Endothelial cell of umbilical vein (primary cell): ENCODE measurements around the gene MYO15A. TPM values are rescaled to one million over a fixed set of nuclear protein-coding genes. Genes with fewer than 3 reads are reported as not detected.

Source experiments
- BruUV-seq: library from RNA; stranded (reverse); fragments of 400-500 nt; replicated peaks from 2 replicates; lab custom pipeline; 2021; lab: Mats Ljungman, UMichigan
- CTCF ChIA-PET: fragments of 300-600, 350-600 bp; sonication (Branson Sonifier 250); formaldehyde crosslinking; loops from one replicate; lab custom pipeline; 2021; ENCODE audit warnings: antibody characterized with exemption, inconsistent platforms; lab: Charles Lee
- POLR2A ChIA-PET: fragments of 300-600, 350-600 bp; sonication (Branson Sonifier 250); formaldehyde crosslinking; loops from one replicate; lab custom pipeline; 2021; ENCODE audit warnings: antibody characterized with exemption, inconsistent platforms; lab: Charles Lee
- DNase-seq: peaks from one replicate; pipeline ENCODE4 v3.0.0-alpha.2; 2011; ENCODE audit warnings: low read depth, low spot score
- FAIRE-seq: peaks from 2 replicates; lab custom pipeline; 2011; peaks lifted over from hg19 to GRCh38; lab: Jason Lieb, UNC
- H2AFZ ChIP-seq: 2 replicates; pipeline ENCODE4 v1.6.0; 2012; ENCODE audit warnings: low read depth, low read length, control low read depth, inconsistent platforms
- H3K27ac ChIP-seq: 2 replicates; pipeline ENCODE4 v1.5.1; 2011; ENCODE audit warnings: low read depth, mild to moderate bottlenecking, control low read depth, low read length, moderate library complexity; ENCODE audit not compliant: insufficient read depth
- H3K27me3 ChIP-seq, 2 experiments: 2 replicates each; pipeline versions ENCODE4 v1.6.0 to v1.6.1; 2011; ENCODE audit warnings: low read length in 2 of 2, mixed read lengths in 1 of 2; ENCODE audit not compliant: control insufficient read depth in 2 of 2, insufficient read depth in 2 of 2
- H3K36me3 ChIP-seq, 2 experiments: 2 replicates in 1 of 2; 3 replicates in 1 of 2; pipeline ENCODE4 v1.5.1; 2011; ENCODE audit warnings: low read length in 2 of 2, mild to moderate bottlenecking in 1 of 2, moderate library complexity in 1 of 2; ENCODE audit not compliant: control insufficient read depth in 2 of 2, insufficient read depth in 2 of 2; ENCODE audit errors: extremely low read depth in 1 of 2
- H3K4me1 ChIP-seq: 3 replicates; pipeline ENCODE4 v1.5.1; 2011; ENCODE audit warnings: mild to moderate bottlenecking, low read length; ENCODE audit not compliant: control insufficient read depth, insufficient read depth; ENCODE audit errors: extremely low read depth
- H3K4me2 ChIP-seq: 2 replicates; pipeline ENCODE4 v1.6.1; 2011; ENCODE audit warnings: low read length, control low read depth, mixed read lengths; ENCODE audit not compliant: insufficient read depth
- H3K4me3 ChIP-seq, 3 experiments: fragments of 200-600 bp in 1 of 3; sonication (generic), shearing (Covaris generic) in 1 of 3; replicated peaks in 1 of 3; 2 replicates each; pipeline ENCODE4 v1.5.1; 2011 to 2016; ENCODE audit warnings: control low read depth in 3 of 3, low read length in 3 of 3, mild to moderate bottlenecking in 2 of 3, inconsistent platforms in 1 of 3, low read depth in 1 of 3, moderate library complexity in 1 of 3; ENCODE audit not compliant: insufficient read depth in 1 of 3
- H3K79me2 ChIP-seq: 2 replicates; pipeline ENCODE4 v1.6.0; 2012; ENCODE audit warnings: low read length, inconsistent platforms; ENCODE audit not compliant: control insufficient read depth, insufficient read depth
- H3K9ac ChIP-seq: replicated peaks from 2 replicates; pipeline ENCODE3; 2011; ENCODE audit warnings: low read length, control low read depth; ENCODE audit not compliant: insufficient read depth; ENCODE audit errors: extremely low read depth
- H3K9me1 ChIP-seq: replicated peaks from 3 replicates; pipeline ENCODE4 v1.6.0; 2011; ENCODE audit warnings: mild to moderate bottlenecking, low read length; ENCODE audit not compliant: control insufficient read depth, insufficient read depth; ENCODE audit errors: extremely low read depth
- H3K9me3 ChIP-seq: replicated peaks from 2 replicates; pipeline ENCODE4 v1.5.1; 2012; ENCODE audit warnings: low read length, inconsistent platforms; ENCODE audit not compliant: control insufficient read depth, insufficient read depth
- H4K20me1 ChIP-seq: replicated peaks from 2 replicates; pipeline ENCODE3; 2011; ENCODE audit warnings: mild to moderate bottlenecking, low read length; ENCODE audit not compliant: control insufficient read depth, insufficient read depth; ENCODE audit errors: extremely low read depth
- CTCF ChIP-seq, 2 donors: IDR thresholded peaks; 1 replicate in 1 of 2; 2 replicates in 1 of 2; pipeline ENCODE4 v1.5.1; 2011; ENCODE audit warnings: low read length in 2 of 2, mild to moderate bottlenecking in 2 of 2, moderate library complexity in 2 of 2, control low read depth in 1 of 2, inconsistent platforms in 1 of 2, low read depth in 1 of 2; ENCODE audit not compliant: insufficient read depth in 1 of 2; ENCODE audit errors: extremely low read depth in 1 of 2
- EZH2 ChIP-seq: IDR thresholded peaks from 2 replicates; pipeline ENCODE4 v1.6.1; 2012; ENCODE audit warnings: borderline replicate concordance, low read depth, mild to moderate bottlenecking, moderate library complexity, low read length, inconsistent platforms; ENCODE audit not compliant: severe bottlenecking
- FOS ChIP-seq: IDR thresholded peaks from 2 replicates; pipeline ENCODE4 v1.6.1; 2011; ENCODE audit warnings: mild to moderate bottlenecking, low read length, moderate library complexity, borderline replicate concordance; ENCODE audit not compliant: insufficient read depth
- GATA2 ChIP-seq: IDR thresholded peaks from 2 replicates; pipeline ENCODE4 v1.7.0; 2011; ENCODE audit warnings: low read depth, mild to moderate bottlenecking, moderate library complexity, mixed read lengths, low read length; ENCODE audit not compliant: insufficient read length, insufficient read depth
- JUN ChIP-seq: IDR thresholded peaks from 2 replicates; pipeline ENCODE4 v1.6.1; 2011; ENCODE audit warnings: borderline replicate concordance, low read depth; ENCODE audit not compliant: insufficient read length, insufficient read depth
- MAX ChIP-seq: IDR thresholded peaks from 2 replicates; pipeline ENCODE4 v1.6.1; 2011; ENCODE audit not compliant: insufficient read depth, insufficient read length
- MYC ChIP-seq: IDR thresholded peaks from one replicate; pipeline ENCODE4 v1.6.1; 2011; ENCODE audit warnings: mild to moderate bottlenecking, low read depth, low read length
- POLR2A ChIP-seq: IDR thresholded peaks from 2 replicates; pipeline ENCODE4 v1.6.1; 2012; ENCODE audit warnings: low read depth, mild to moderate bottlenecking, control low read depth, low read length
- POLR2AphosphoS5 ChIP-seq: IDR thresholded peaks from 2 replicates; pipeline ENCODE4 v1.6.1; 2012; ENCODE audit warnings: low read depth, mild to moderate bottlenecking, control low read depth, low read length, moderate library complexity; ENCODE audit not compliant: insufficient read depth
- dilution Hi-C: fragments of 300-500 bp; cut with MboI; formaldehyde crosslinking; loops from one replicate; pipeline ENCODE4 v1.15.0; 2019; ENCODE audit warnings: low sequenced_read_pairs; ENCODE audit not compliant: extremely low pct_ligation_motif_present
- intact Hi-C: fragments of 100-400 bp; cut with micrococcal nuclease; formaldehyde crosslinking; loops from one replicate; pipeline ENCODE4 v1.10.0; 2022
- polyA plus RNA-seq, 4 experiments: library from polyadenylated mRNA; depleted of rRNA in 3 of 4; stranded (reverse) in 3 of 4; unstranded in 1 of 4; fragments of >200 nt; gene quantifications; 2 replicates each; pipeline versions ENCODE4 v1.2.1 to v1.2.3, GENCODE V29; 2011 to 2012; ENCODE audit warnings: missing spikeins in 1 of 4
- total RNA-seq: library from RNA; stranded (reverse); gene quantifications from 2 replicates; pipeline ENCODE4 v1.2.3, GENCODE V29; 2021

MYO15A gene
- total and polyA plus RNA-seq, 2 donors (not counting 3 experiments of a cell fraction or from before 2014, with no cell fraction given), result 0.46 to 0.82 TPM

GRCh38 chr17:18205861-18206260, 97.3 kb downstream of the MYO15A start:
- FAIRE-seq (no peak), DNase-seq (no peak)
- H3K4me2 ChIP-seq, result no peak overlapping the region
- no peak overlapping the region for H2AFZ ChIP-seq
- no peak overlapping the region for H3K4me3 ChIP-seq
- no peaks in the 10 kb centered on the region for H3K4me1 ChIP-seq
- H3K79me2 ChIP-seq, result peaks cover 28% of the 10 kb centered on the region
- no TSS peak for BruUV-seq
- intact Hi-C loops (no loop called here), dilution Hi-C loops (no loop called here)
- no peaks in the 10 kb centered on the region for H3K9me3 ChIP-seq
- H3K36me3 ChIP-seq, result peaks cover 9 to 44% of the 10 kb centered on the region in 2 experiments
- no peak overlapping the region for H3K9ac ChIP-seq
- H3K9me1 ChIP-seq, result no peaks in the 10 kb centered on the region
- H3K27ac ChIP-seq, result no peak overlapping the region
- H4K20me1 ChIP-seq, result no peaks in the 10 kb centered on the region
- TF ChIP-seq JUN (no peak), MAX (no peak), CTCF (IDR thresholded peaks at IDR 0.05; ENCODE audit: extremely low read depth in 1 of 2, insufficient read depth in 1 of 2, low read depth in 1 of 2, low read length in 2 of 2) (no peak), POLR2AphosphoS5 (no peak), POLR2A (no peak), MYC (no peak), FOS (no peak), EZH2 (no peak), GATA2 (no peak)
- CTCF ChIA-PET, result interaction anchor here (1.0 to 1.3 kb wide), 3 partner anchors 11 to 65 kb away, joined by 3 to 4 read pairs (median 3); no protein-coding TSS in a partner anchor
- POLR2A ChIA-PET, result no interaction called here
- no peaks in the 10 kb centered on the region for H3K27me3 ChIP-seq
